ENCODE data around the gene KLRF2. TPM values are rescaled to one million over a fixed set of nuclear protein-coding genes. Genes with fewer than 3 reads are reported as not detected.
A peak's percentile ranks its signal among the peaks of the same experiment; 100 is the strongest.

The KLRF2 gene
- total RNA-seq, 1 donor from 2014 or later, result not detected

GRCh38 chr12:9935026-9935425 is 53.7 kb downstream of the KLRF2 start:
- ATAC-seq (no peak), DNase-seq (no peak)
- Histone ChIP-seq H3K9me3 (no peaks in the 10 kb centered on the region), H3K27me3 (no peaks in the 10 kb centered on the region), H3K36me3 (no peaks in the 10 kb centered on the region), H3K27ac (no peak overlapping the region), H3K4me1 (no peaks in the 10 kb centered on the region), H3K4me3 (no peak overlapping the region)
- TF ChIP-seq, protein P1, sequence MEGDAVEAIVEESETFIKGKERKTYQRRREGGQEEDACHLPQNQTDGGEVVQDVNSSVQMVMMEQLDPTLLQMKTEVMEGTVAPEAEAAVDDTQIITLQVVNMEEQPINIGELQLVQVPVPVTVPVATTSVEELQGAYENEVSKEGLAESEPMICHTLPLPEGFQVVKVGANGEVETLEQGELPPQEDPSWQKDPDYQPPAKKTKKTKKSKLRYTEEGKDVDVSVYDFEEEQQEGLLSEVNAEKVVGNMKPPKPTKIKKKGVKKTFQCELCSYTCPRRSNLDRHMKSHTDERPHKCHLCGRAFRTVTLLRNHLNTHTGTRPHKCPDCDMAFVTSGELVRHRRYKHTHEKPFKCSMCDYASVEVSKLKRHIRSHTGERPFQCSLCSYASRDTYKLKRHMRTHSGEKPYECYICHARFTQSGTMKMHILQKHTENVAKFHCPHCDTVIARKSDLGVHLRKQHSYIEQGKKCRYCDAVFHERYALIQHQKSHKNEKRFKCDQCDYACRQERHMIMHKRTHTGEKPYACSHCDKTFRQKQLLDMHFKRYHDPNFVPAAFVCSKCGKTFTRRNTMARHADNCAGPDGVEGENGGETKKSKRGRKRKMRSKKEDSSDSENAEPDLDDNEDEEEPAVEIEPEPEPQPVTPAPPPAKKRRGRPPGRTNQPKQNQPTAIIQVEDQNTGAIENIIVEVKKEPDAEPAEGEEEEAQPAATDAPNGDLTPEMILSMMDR (IDR thresholded peaks at IDR 0.05), result no peak
- intact Hi-C loops (cut with DNase I), result no loop called here

DNA sequence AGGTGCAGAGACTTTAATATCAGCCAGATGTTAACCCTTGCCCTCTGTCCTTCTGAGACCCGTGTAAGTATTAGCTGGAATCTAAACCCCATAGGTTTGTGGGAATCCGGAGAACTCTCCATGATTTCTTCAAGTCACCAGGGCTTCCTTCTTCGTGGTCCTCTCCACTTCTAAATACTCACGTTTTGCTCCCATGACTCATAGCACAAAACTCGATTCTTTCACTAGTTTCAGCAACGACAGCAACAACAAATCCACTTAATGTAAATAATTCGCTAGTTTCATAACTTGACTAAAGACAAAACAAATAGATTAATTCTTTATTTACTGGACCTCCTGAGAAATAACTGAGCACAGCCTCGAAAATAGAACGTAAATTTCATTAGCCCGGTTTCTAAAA is 55.3 kb downstream of the KLRF2 start:
- Histone ChIP-seq H3K9me3 (no peaks in the 10 kb centered on the region), H3K36me3 (no peaks in the 10 kb centered on the region), H3K4me3 (no peak overlapping the region), H3K4me1 (no peaks in the 10 kb centered on the region), H3K27me3 (no peaks in the 10 kb centered on the region), H3K27ac (no peak overlapping the region)
- DNase-seq, result no peak
- TF ChIP-seq, protein P1 (IDR thresholded peaks at IDR 0.05), result no peak
- ATAC-seq, result no peak
- intact Hi-C loops (cut with DNase I), result no loop called here

DNA sequence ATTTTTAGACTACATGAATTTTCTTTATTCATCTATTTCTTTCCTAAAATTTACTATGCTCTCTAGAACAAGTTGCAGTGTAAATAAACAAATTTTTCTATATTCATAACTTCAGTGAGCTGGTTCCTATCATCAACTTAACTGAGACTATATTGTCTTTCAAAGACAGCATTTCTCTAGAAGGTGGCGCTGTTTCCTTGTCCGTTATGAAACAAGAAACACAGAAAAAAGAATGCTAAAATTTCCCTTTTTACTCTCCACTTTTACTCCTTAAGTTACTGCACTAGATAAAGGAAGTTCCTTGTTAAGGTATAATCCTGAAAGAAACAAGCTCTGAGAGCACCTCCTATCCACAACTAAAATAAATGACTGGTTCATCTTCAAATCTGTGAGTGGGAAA is 59.1 kb downstream of the KLRF2 start:
- H3K4me3 ChIP-seq, result no peak overlapping the region
- H3K4me1 ChIP-seq, result no peaks in the 10 kb centered on the region
- no peaks in the 10 kb centered on the region for H3K27me3 ChIP-seq
- H3K9me3 ChIP-seq, result no peaks in the 10 kb centered on the region
- DNase-seq (no peak), ATAC-seq (no peak)
- H3K27ac ChIP-seq, result no peak overlapping the region
- no peaks in the 10 kb centered on the region for H3K36me3 ChIP-seq
- TF ChIP-seq, protein P1 (IDR thresholded peaks at IDR 0.05), result peak; percentile 19
- intact Hi-C loops (cut with DNase I), result no loop called here

DNA sequence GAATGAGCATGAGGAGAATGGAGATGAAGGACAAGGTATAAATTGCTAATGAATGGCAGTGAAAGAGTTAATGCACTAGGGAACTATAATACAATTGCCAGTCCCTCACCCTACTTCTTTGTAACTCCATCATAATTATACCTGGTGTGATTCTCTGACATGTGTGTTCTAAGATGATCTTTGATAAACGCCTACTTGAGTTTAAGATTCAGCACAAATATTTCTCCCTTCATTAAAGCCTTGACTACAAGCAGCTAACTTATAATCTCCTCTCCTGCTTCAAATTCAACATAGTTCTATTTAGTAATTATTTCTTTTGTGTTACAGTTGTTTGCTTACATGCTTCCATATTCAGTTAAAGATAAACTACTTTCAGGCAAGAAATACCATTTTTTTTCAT is 60.5 kb downstream of the KLRF2 start:
- Histone ChIP-seq H3K9me3 (no peaks in the 10 kb centered on the region), H3K4me3 (no peak overlapping the region), H3K27ac (no peak overlapping the region), H3K4me1 (no peaks in the 10 kb centered on the region), H3K27me3 (no peaks in the 10 kb centered on the region), H3K36me3 (no peaks in the 10 kb centered on the region)
- DNase-seq, result no peak
- ATAC-seq, result no peak
- intact Hi-C loops (cut with DNase I), result no loop called here
- TF ChIP-seq, protein P1 (IDR thresholded peaks at IDR 0.05), result no peak

- Histone ChIP-seq H3K9me3 (no peaks in the 10 kb centered on the region), H3K36me3 (no peaks in the 10 kb centered on the region), H3K4me3 (no peak overlapping the region), H3K4me1 (no peaks in the 10 kb centered on the region), H3K27me3 (no peaks in the 10 kb centered on the region), H3K27ac (no peak overlapping the region)
- TF ChIP-seq, protein P1 (IDR thresholded peaks at IDR 0.05), result no peak
- ATAC-seq (no peak), DNase-seq (no peak)
- intact Hi-C loops (cut with DNase I), result no loop called here
These were observed 62.0 kb downstream of the KLRF2 start for GRCh38 chr12:9943240-9943639.

DNA sequence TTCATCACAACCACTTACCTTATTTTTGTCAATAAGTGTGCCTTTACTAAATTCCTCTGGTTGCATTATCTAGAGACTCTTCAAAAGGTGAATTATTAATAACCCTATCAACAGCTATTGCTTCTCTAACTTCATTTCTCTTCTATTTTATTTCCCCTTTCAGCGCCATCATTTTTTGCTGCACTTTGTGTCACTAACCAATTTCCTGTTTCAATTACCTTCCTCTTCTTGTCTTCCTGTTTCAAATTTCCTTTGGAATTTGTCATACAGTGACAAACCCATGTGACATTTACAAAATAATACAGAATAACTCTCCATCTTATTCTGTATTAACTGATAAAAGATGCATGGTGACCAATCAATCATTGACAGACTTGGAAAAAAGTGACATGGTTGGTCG is 63.1 kb downstream of the KLRF2 start:
- H3K4me1 ChIP-seq, result no peaks in the 10 kb centered on the region
- H3K27ac ChIP-seq, result no peak overlapping the region
- DNase-seq (no peak), ATAC-seq (peak; percentile 27)
- no peaks in the 10 kb centered on the region for H3K36me3 ChIP-seq
- intact Hi-C loops (cut with DNase I), result no loop called here
- TF ChIP-seq, protein P1 (IDR thresholded peaks at IDR 0.05), result no peak
- no peaks in the 10 kb centered on the region for H3K9me3 ChIP-seq
- H3K4me3 ChIP-seq, result no peak overlapping the region
- H3K27me3 ChIP-seq, result no peaks in the 10 kb centered on the region

All from upper lobe of right lung (tissue), 1 donor.